NB4 (cell line): ENCODE measurements around the gene GBGT1.

ENCODE experiments used
- DNase-seq: peaks from one replicate; pipeline ENCODE4 v3.0.0; 2010; ENCODE audit warnings: low read depth
- H3K4me3 ChIP-seq: one replicate; pipeline ENCODE4 v1.5.1; 2011; ENCODE audit warnings: mild to moderate bottlenecking, low read depth, low read length, moderate library complexity
- CTCF ChIP-seq: IDR thresholded peaks from one replicate; pipeline ENCODE4 v1.5.1; 2012; ENCODE audit warnings: low read depth, low read length
- MAX ChIP-seq: IDR thresholded peaks from 2 replicates; pipeline ENCODE4 v1.6.1; 2011; ENCODE audit warnings: low read depth, low read length
- MYC ChIP-seq: IDR thresholded peaks from 2 replicates; pipeline ENCODE4 v1.6.1; 2011; ENCODE audit warnings: low read depth, low read length
- POLR2A ChIP-seq: IDR thresholded peaks from 2 replicates; pipeline ENCODE4 v1.6.1; 2011; ENCODE audit warnings: mild to moderate bottlenecking; ENCODE audit not compliant: insufficient read length; ENCODE audit errors: extremely low read depth

The GBGT1 gene

GRCh38 chr9:133108794-133109641 lies 54.7 kb downstream of the GBGT1 start:
- no peak overlapping the region for H3K4me3 ChIP-seq
- DNase-seq, result no peak
- TF ChIP-seq MAX (no peak), MYC (no peak), CTCF (no peak), POLR2A (no peak)

- DNase-seq, result no peak
- TF ChIP-seq MYC, result no peak
- TF ChIP-seq MAX, result no peak
- no peak for TF ChIP-seq POLR2A
- no peak overlapping the region for H3K4me3 ChIP-seq
These were observed 55.5 kb downstream of the GBGT1 start for GRCh38 chr9:133107961-133108793.

GRCh38 chr9:133107245-133107722 lies 56.4 kb downstream of the GBGT1 start:
- TF ChIP-seq MAX, result no peak
- no peak for TF ChIP-seq CTCF
- no peak for TF ChIP-seq POLR2A
- no peak for TF ChIP-seq MYC
- no peak overlapping the region for H3K4me3 ChIP-seq
- no peak for DNase-seq

GRCh38 chr9:133106511-133107244 lies 57.0 kb downstream of the GBGT1 start:
- TF ChIP-seq MYC, result no peak
- no peak for TF ChIP-seq MAX
- TF ChIP-seq POLR2A, result no peak
- TF ChIP-seq CTCF, result no peak
- no peak for DNase-seq
- no peak overlapping the region for H3K4me3 ChIP-seq

- no peak overlapping the region for H3K4me3 ChIP-seq
- TF ChIP-seq CTCF (no peak), MAX (no peak), POLR2A (no peak), MYC (no peak)
- no peak for DNase-seq
These were observed 58.3 kb downstream of the GBGT1 start for GRCh38 chr9:133105461-133105770.
